Measurements from ENCODE around the gene UNC80.

- TF ChIP-seq, protein P1, sequence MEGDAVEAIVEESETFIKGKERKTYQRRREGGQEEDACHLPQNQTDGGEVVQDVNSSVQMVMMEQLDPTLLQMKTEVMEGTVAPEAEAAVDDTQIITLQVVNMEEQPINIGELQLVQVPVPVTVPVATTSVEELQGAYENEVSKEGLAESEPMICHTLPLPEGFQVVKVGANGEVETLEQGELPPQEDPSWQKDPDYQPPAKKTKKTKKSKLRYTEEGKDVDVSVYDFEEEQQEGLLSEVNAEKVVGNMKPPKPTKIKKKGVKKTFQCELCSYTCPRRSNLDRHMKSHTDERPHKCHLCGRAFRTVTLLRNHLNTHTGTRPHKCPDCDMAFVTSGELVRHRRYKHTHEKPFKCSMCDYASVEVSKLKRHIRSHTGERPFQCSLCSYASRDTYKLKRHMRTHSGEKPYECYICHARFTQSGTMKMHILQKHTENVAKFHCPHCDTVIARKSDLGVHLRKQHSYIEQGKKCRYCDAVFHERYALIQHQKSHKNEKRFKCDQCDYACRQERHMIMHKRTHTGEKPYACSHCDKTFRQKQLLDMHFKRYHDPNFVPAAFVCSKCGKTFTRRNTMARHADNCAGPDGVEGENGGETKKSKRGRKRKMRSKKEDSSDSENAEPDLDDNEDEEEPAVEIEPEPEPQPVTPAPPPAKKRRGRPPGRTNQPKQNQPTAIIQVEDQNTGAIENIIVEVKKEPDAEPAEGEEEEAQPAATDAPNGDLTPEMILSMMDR (IDR thresholded peaks at IDR 0.05) = no peak
- TF ChIP-seq POLR2A (IDR thresholded peaks at IDR 0.05) = no peak
These were observed 59.3 kb downstream of the UNC80 start for GRCh38 chr2:209830722-209831465.

Data from lower leg skin (tissue), 3 donors.